GM23248 (cell line): Measurements from ENCODE around the gene ERAL1. TPM values are rescaled to one million over a fixed set of nuclear protein-coding genes. Genes with fewer than 3 reads are reported as not detected.
A peak's percentile ranks its signal among the peaks of the same experiment; 100 is the strongest.

Source experiments
- DNase-seq: peaks from one replicate; pipeline ENCODE4 v3.0.0-alpha.2; 2015
- H2AFZ ChIP-seq: fragments of 200-600 bp; sonication (generic); 2 replicates; pipeline ENCODE4 v1.6.1; 2016; ENCODE audit warnings: antibody characterized with exemption
- H3F3A ChIP-seq: fragments of 200-600 bp; sonication (generic); 2 replicates; pipeline ENCODE4 v1.6.1; 2016; ENCODE audit warnings: mild to moderate bottlenecking, antibody characterized with exemption, mixed run types; ENCODE audit not compliant: insufficient read depth
- H3K27ac ChIP-seq: fragments of 200-600 bp; sonication (generic); 2 replicates; pipeline ENCODE4 v1.5.1; 2016; ENCODE audit warnings: mild to moderate bottlenecking
- H3K27me3 ChIP-seq: fragments of 200-600 bp; sonication (generic); replicated peaks from 2 replicates; pipeline ENCODE4 v1.6.1; 2016; ENCODE audit warnings: mild to moderate bottlenecking; ENCODE audit not compliant: insufficient read depth
- H3K36me3 ChIP-seq: fragments of 200-600 bp; sonication (generic); 2 replicates; pipeline ENCODE4 v1.6.1; 2016; ENCODE audit warnings: low read depth, mild to moderate bottlenecking
- H3K4me1 ChIP-seq: fragments of 200-600 bp; sonication (generic); 2 replicates; pipeline ENCODE4 v1.6.1; 2016; ENCODE audit warnings: mild to moderate bottlenecking; ENCODE audit not compliant: insufficient read depth
- H3K4me2 ChIP-seq: fragments of 200-600 bp; sonication (generic); one replicate; pipeline ENCODE4 v1.6.1; 2016; ENCODE audit warnings: mild to moderate bottlenecking; ENCODE audit not compliant: unreplicated experiment
- H3K4me3 ChIP-seq: fragments of 200-600 bp; sonication (generic); 2 replicates; pipeline ENCODE4 v1.5.1; 2016; ENCODE audit warnings: mild to moderate bottlenecking
- H3K79me2 ChIP-seq: fragments of 200-600 bp; sonication (generic); 2 replicates; pipeline ENCODE4 v1.6.1; 2016; ENCODE audit warnings: mild to moderate bottlenecking; ENCODE audit not compliant: insufficient read depth
- H3K9ac ChIP-seq: fragments of 200-600 bp; sonication (generic); 2 replicates; pipeline ENCODE4 v1.6.1; 2016; ENCODE audit warnings: mild to moderate bottlenecking
- H3K9me2 ChIP-seq: fragments of 200-600 bp; sonication (generic); 2 replicates; pipeline ENCODE4 v1.6.1; 2016; ENCODE audit warnings: mixed run types, mild to moderate bottlenecking, moderate library complexity; ENCODE audit not compliant: insufficient read depth
- H3K9me3 ChIP-seq: fragments of 200-600 bp; sonication (generic); one replicate; pipeline ENCODE4 v1.6.1; 2017; ENCODE audit warnings: low read depth
- H4K20me1 ChIP-seq: fragments of 200-600 bp; sonication (generic); 2 replicates; pipeline ENCODE4 v1.6.0; 2016; ENCODE audit not compliant: insufficient read depth
- EZH2 ChIP-seq: fragments of 200-600 bp; sonication (generic); IDR thresholded peaks from 2 replicates; pipeline ENCODE4 v1.6.1; 2018; ENCODE audit warnings: antibody characterized with exemption, mild to moderate bottlenecking; ENCODE audit not compliant: insufficient read depth, poor library complexity, severe bottlenecking
- EZH2phosphoT487 ChIP-seq: fragments of 200-600 bp; sonication (generic); IDR thresholded peaks from 2 replicates; pipeline ENCODE4 v1.6.1; 2018; ENCODE audit warnings: antibody characterized with exemption, moderate library complexity, mild to moderate bottlenecking, low read depth; ENCODE audit not compliant: insufficient read depth
- WGBS, 2 experiments: methylation state at CpG; one replicate each; pipeline ENCODE4 v1.1.6; 2015 to 2017; ENCODE audit warnings: low lambda C conversion rate in 2 of 2, low coverage in 1 of 2; ENCODE audit errors: missing lambda C conversion rate in 2 of 2; 5-methylcytosine and 5-hydroxymethylcytosine counted together
- in situ Hi-C: fragments of 300-500 bp; cut with MboI; formaldehyde crosslinking; loops from 2 replicates; pipeline ENCODE4 v1.15.0; 2020
- polyA plus RNA-seq: library from polyadenylated mRNA; unstranded; fragments of >200 nt; fragmentation: Nextera tagmentation; extraction: Ambion mirVana; gene quantifications from 2 replicates; pipeline ENCODE4 v1.2.1, GENCODE V29; 2016
- total RNA-seq: library from RNA; depleted of rRNA; stranded (reverse); fragments of >200 nt; shearing (Covaris generic); gene quantifications from 2 replicates; pipeline ENCODE4 v1.2.3, GENCODE V29; 2014

The ERAL1 gene
- total and polyA plus RNA-seq, 2 experiments from 2014 or later, result 40.2 to 60.0 TPM

DNA sequence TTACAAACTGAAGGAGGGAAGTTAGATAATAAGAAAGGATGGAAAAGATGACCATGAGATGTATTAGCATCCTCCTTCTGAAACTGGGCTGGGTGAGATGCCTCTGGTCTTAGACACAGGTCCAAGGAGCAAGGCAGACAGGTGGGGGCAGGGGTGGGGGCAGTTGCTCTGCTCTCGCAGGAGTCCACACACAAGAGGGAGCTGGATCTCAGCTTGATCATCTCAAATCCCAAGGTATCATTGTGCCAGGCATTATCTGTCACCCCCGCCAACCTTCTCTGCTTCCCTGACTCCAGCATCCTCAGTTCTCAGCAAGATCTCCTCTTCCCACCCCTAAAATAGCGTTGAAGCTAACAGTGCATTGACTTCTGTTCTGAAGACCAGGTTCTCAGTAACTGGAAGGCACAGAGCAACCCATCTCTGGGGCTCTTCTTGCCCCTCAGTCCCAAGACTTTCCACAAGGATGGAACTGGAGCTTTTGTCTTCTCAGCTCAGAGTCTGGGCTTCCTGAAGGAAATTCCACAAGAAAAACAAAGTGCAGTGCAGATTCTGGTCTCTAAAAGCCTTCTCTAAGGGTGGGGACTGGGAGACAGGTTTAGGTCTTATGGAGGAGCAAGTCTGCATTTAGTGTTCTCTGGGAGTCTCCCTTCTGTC is 41.1 kb downstream of the ERAL1 start:
- Histone ChIP-seq H3K27me3 (no peaks in the 10 kb centered on the region), H3K79me2 (peaks cover 41% of the 10 kb centered on the region), H3K9me2 (no peaks in the 10 kb centered on the region), H3K36me3 (no peaks in the 10 kb centered on the region), H2AFZ (0 out of 2 replicates have a peak overlapping the region, but pooled peaks have one; percentile 97), H3K9me3 (no peaks in the 10 kb centered on the region), H3K4me3 (peak overlapping the region; percentile 95), H3K9ac (peak overlapping the region; percentile 83), H4K20me1 (no peaks in the 10 kb centered on the region), H3K4me2 (peak overlapping the region; percentile 93), H3F3A (no peaks in the 10 kb centered on the region), H3K4me1 (peaks cover 14% of the 10 kb centered on the region; the same call in 1 of the 2 replicates), H3K27ac (no peak overlapping the region)
- WGBS, 2 experiments, result 46 to 51% methylated on average over 3 of the region's 3 CpGs
- TF ChIP-seq EZH2phosphoT487, result no peak
- TF ChIP-seq EZH2, result no peak
- in situ Hi-C loops, result loop anchor here (10.0 kb wide), 1 partner anchor 131 kb away; no protein-coding TSS in a partner anchor
- no peak for DNase-seq

DNA sequence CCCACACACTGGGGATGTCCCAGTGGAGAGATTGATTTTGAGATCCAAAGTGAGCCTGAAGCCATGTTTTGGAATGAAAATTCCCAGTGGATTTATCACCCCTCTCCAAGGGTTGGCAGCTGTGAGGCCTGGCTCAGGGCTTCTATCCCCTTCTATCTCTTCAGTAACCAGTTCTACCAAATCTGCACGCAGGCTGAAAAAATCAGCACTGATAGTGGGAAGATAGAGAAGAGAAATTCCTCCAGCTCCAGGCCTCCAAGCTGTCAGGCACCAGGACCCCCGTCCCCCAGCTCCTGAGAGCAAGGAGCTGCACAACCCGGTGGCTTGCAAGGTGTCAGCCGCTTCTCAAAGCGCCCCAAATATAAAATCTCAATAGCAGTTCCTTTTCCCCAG is 41.7 kb downstream of the ERAL1 start:
- Histone ChIP-seq H3K9me3 (no peaks in the 10 kb centered on the region), H4K20me1 (no peaks in the 10 kb centered on the region), H3K4me2 (peak overlapping the region; percentile 93), H3K36me3 (no peaks in the 10 kb centered on the region), H3K4me3 (peak overlapping the region; percentile 95), H3F3A (no peaks in the 10 kb centered on the region), H3K9me2 (no peaks in the 10 kb centered on the region), H3K27ac (peak overlapping the region; percentile 42; the same call in 1 of the 2 replicates), H3K4me1 (peaks cover 14% of the 10 kb centered on the region; the same call in 1 of the 2 replicates), H2AFZ (peak overlapping the region; percentile 97; the same call in 1 of the 2 replicates), H3K27me3 (no peaks in the 10 kb centered on the region), H3K79me2 (peaks cover 41% of the 10 kb centered on the region), H3K9ac (peak overlapping the region; percentile 83)
- 16 to 22% methylated on average over 5 of the region's 5 CpGs for WGBS, 2 experiments
- peak; percentile 22 for DNase-seq
- in situ Hi-C loops, result loop anchor here (10.0 kb wide), 1 partner anchor 132 kb away; no protein-coding TSS in a partner anchor
- TF ChIP-seq EZH2phosphoT487 (no peak), EZH2 (no peak)

DNA sequence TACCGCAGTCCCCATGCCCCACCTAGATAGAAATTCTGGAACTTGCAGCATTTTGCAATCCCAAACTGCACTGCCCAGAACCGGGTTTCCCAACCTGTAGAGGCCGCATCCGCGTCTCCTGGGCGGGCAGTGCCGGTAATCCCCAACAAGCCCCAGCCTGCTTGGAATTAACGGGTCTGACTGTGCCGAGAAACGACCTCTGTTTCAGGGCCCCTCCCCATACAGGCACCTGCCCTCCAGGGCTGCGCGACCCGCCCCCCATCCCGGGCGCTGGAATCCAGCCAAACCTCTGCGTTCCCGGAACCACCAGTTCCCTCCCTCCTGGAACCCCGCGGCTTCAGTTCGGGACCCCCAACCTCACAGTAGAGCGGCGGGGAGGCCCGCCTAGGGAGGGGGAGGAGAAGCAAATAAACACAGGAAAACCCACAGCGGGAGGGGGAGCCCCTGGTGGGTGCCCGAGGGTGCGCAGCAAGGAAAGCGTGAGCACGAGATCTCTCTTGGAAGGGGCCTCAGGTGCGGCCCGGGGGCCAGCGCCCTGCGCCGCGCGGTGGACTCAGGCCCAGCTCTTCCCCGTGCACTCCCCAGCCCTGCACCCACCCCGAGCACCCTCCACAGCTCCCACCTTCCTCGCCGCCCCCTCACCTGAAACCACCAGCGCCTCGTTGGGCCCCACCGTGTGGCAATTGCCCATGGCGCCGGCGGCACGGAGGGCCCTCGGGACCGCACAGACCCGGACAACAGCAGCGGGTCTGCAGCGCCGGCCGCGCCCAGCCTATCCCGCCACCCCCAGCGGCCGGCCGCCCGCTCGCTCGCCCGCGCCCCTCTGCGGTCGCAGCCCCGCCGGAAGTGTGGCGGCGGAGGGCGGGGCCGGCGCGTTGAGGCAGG is 42.3 kb downstream of the ERAL1 start, which contains the start of gene FLOT2:
Gene FLOT2, minus strand, starts transcription at position 850 of the 885 bp plus-strand sequence. Its CDS starts 159 bp downstream, at position 691.
- in situ Hi-C loops, result loop anchor here (10.0 kb wide), 1 partner anchor 132 kb away; no protein-coding TSS in a partner anchor
- H3K27me3 ChIP-seq, result no peaks in the 10 kb centered on the region
- H3K4me2 ChIP-seq, result peak within 1 kb of the TSS; percentile 93
- DNase-seq, result peak; percentile 76
- peak within 1 kb of the TSS; percentile 95 for H3K4me3 ChIP-seq
- H3F3A ChIP-seq, result no peaks in the 10 kb centered on the region
- H3K79me2 ChIP-seq, result peaks cover 41% of the 10 kb centered on the region
- H2AFZ ChIP-seq, result peak within 1 kb of the TSS; percentile 97
- H3K36me3 ChIP-seq, result no peaks in the 10 kb centered on the region
- peak within 1 kb of the TSS; percentile 42; the same call in 1 of the 2 replicates for H3K27ac ChIP-seq
- TF ChIP-seq EZH2phosphoT487 (no peak), EZH2 (no peak)
- no peaks in the 10 kb centered on the region for H3K9me2 ChIP-seq
- H4K20me1 ChIP-seq, result no peaks in the 10 kb centered on the region
- whole genome bisulfite sequencing, 2 experiments, result 0% methylated on average over 51 to 62 of the region's 73 CpGs
- peak within 1 kb of the TSS; percentile 83 for H3K9ac ChIP-seq
- peaks cover 14% of the 10 kb centered on the region; the same call in 1 of the 2 replicates for H3K4me1 ChIP-seq
- H3K9me3 ChIP-seq, result no peaks in the 10 kb centered on the region
